Endothelial cell of umbilical vein (primary cell): ENCODE data around the gene CHRNA3. TPM values are rescaled to one million over a fixed set of nuclear protein-coding genes. Genes with fewer than 3 reads are reported as not detected.

Experiments
- BruUV-seq: library from RNA; stranded (reverse); fragments of 400-500 nt; replicated peaks from 2 replicates; lab custom pipeline; 2021; lab: Mats Ljungman, UMichigan
- CTCF ChIA-PET: fragments of 300-600, 350-600 bp; sonication (Branson Sonifier 250); formaldehyde crosslinking; loops from one replicate; lab custom pipeline; 2021; ENCODE audit warnings: antibody characterized with exemption, inconsistent platforms; lab: Charles Lee
- POLR2A ChIA-PET: fragments of 300-600, 350-600 bp; sonication (Branson Sonifier 250); formaldehyde crosslinking; loops from one replicate; lab custom pipeline; 2021; ENCODE audit warnings: antibody characterized with exemption, inconsistent platforms; lab: Charles Lee
- DNase-seq: peaks from one replicate; pipeline ENCODE4 v3.0.0-alpha.2; 2011; ENCODE audit warnings: low read depth, low spot score
- FAIRE-seq: peaks from 2 replicates; lab custom pipeline; 2011; peaks lifted over from hg19 to GRCh38; lab: Jason Lieb, UNC
- H2AFZ ChIP-seq: 2 replicates; pipeline ENCODE4 v1.6.0; 2012; ENCODE audit warnings: low read depth, low read length, control low read depth, inconsistent platforms
- H3K27ac ChIP-seq: 2 replicates; pipeline ENCODE4 v1.5.1; 2011; ENCODE audit warnings: low read depth, mild to moderate bottlenecking, control low read depth, low read length, moderate library complexity; ENCODE audit not compliant: insufficient read depth
- H3K27me3 ChIP-seq, 2 experiments: 2 replicates each; pipeline versions ENCODE4 v1.6.0 to v1.6.1; 2011; ENCODE audit warnings: low read length in 2 of 2, mixed read lengths in 1 of 2; ENCODE audit not compliant: control insufficient read depth in 2 of 2, insufficient read depth in 2 of 2
- H3K36me3 ChIP-seq, 2 experiments: 2 replicates in 1 of 2; 3 replicates in 1 of 2; pipeline ENCODE4 v1.5.1; 2011; ENCODE audit warnings: low read length in 2 of 2, mild to moderate bottlenecking in 1 of 2, moderate library complexity in 1 of 2; ENCODE audit not compliant: control insufficient read depth in 2 of 2, insufficient read depth in 2 of 2; ENCODE audit errors: extremely low read depth in 1 of 2
- H3K4me1 ChIP-seq: 3 replicates; pipeline ENCODE4 v1.5.1; 2011; ENCODE audit warnings: mild to moderate bottlenecking, low read length; ENCODE audit not compliant: control insufficient read depth, insufficient read depth; ENCODE audit errors: extremely low read depth
- H3K4me2 ChIP-seq: 2 replicates; pipeline ENCODE4 v1.6.1; 2011; ENCODE audit warnings: low read length, control low read depth, mixed read lengths; ENCODE audit not compliant: insufficient read depth
- H3K4me3 ChIP-seq, 3 experiments: fragments of 200-600 bp in 1 of 3; sonication (generic), shearing (Covaris generic) in 1 of 3; replicated peaks in 1 of 3; 2 replicates each; pipeline ENCODE4 v1.5.1; 2011 to 2016; ENCODE audit warnings: control low read depth in 3 of 3, low read length in 3 of 3, mild to moderate bottlenecking in 2 of 3, inconsistent platforms in 1 of 3, low read depth in 1 of 3, moderate library complexity in 1 of 3; ENCODE audit not compliant: insufficient read depth in 1 of 3
- H3K79me2 ChIP-seq: 2 replicates; pipeline ENCODE4 v1.6.0; 2012; ENCODE audit warnings: low read length, inconsistent platforms; ENCODE audit not compliant: control insufficient read depth, insufficient read depth
- H3K9ac ChIP-seq: replicated peaks from 2 replicates; pipeline ENCODE3; 2011; ENCODE audit warnings: low read length, control low read depth; ENCODE audit not compliant: insufficient read depth; ENCODE audit errors: extremely low read depth
- H3K9me1 ChIP-seq: replicated peaks from 3 replicates; pipeline ENCODE4 v1.6.0; 2011; ENCODE audit warnings: mild to moderate bottlenecking, low read length; ENCODE audit not compliant: control insufficient read depth, insufficient read depth; ENCODE audit errors: extremely low read depth
- H3K9me3 ChIP-seq: replicated peaks from 2 replicates; pipeline ENCODE4 v1.5.1; 2012; ENCODE audit warnings: low read length, inconsistent platforms; ENCODE audit not compliant: control insufficient read depth, insufficient read depth
- H4K20me1 ChIP-seq: replicated peaks from 2 replicates; pipeline ENCODE3; 2011; ENCODE audit warnings: mild to moderate bottlenecking, low read length; ENCODE audit not compliant: control insufficient read depth, insufficient read depth; ENCODE audit errors: extremely low read depth
- MAX ChIP-seq: IDR thresholded peaks from 2 replicates; pipeline ENCODE4 v1.6.1; 2011; ENCODE audit not compliant: insufficient read depth, insufficient read length
- dilution Hi-C: fragments of 300-500 bp; cut with MboI; formaldehyde crosslinking; loops from one replicate; pipeline ENCODE4 v1.15.0; 2019; ENCODE audit warnings: low sequenced_read_pairs; ENCODE audit not compliant: extremely low pct_ligation_motif_present
- intact Hi-C: fragments of 100-400 bp; cut with micrococcal nuclease; formaldehyde crosslinking; loops from one replicate; pipeline ENCODE4 v1.10.0; 2022
- polyA plus RNA-seq, 4 experiments: library from polyadenylated mRNA; depleted of rRNA in 3 of 4; stranded (reverse) in 3 of 4; unstranded in 1 of 4; fragments of >200 nt; gene quantifications; 2 replicates each; pipeline versions ENCODE4 v1.2.1 to v1.2.3, GENCODE V29; 2011 to 2012; ENCODE audit warnings: missing spikeins in 1 of 4
- total RNA-seq: library from RNA; stranded (reverse); gene quantifications from 2 replicates; pipeline ENCODE4 v1.2.3, GENCODE V29; 2021
- TF ChIP-seq, protein P1 (sequence below), 2 donors: IDR thresholded peaks; 1 replicate in 1 of 2; 2 replicates in 1 of 2; pipeline ENCODE4 v1.5.1; 2011; ENCODE audit warnings: low read length in 2 of 2, mild to moderate bottlenecking in 2 of 2, moderate library complexity in 2 of 2, control low read depth in 1 of 2, inconsistent platforms in 1 of 2, low read depth in 1 of 2; ENCODE audit not compliant: insufficient read depth in 1 of 2; ENCODE audit errors: extremely low read depth in 1 of 2

Gene CHRNA3
- total and polyA plus RNA-seq, 2 donors (not counting 3 experiments of a cell fraction or from before 2014, with no cell fraction given), result not detected

DNA sequence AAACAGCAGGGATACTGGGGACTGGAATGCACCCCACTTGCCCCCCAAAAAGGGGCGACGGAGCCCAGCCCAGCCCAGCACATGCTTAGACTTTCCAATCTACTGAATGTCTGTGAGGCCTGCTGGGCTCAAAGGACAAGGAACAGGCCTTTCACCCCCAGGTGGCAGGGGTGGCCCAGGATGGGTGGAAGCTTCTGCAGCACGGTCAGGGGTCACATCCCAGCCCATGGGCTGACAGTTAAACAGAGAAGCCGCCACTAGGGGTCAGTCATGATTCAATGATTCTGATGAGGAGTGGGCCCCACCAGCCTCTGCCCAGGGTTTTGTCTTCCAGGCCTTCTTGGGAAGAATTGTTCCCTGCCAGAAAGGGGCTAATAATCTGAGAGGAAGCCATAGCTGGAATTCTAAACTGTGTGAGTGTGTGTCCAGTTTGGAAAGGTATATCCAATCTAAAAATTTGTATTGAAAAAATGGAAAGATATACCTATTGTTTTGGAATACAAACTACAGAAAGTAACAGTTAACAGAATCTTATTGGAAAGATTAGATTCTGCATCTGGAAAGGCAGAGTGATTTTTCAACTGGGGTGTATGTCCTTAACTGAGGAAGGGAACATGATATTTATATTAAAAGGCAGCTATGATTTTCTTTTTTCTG, 18.0 kb upstream of the CHRNA3 start:
- dilution Hi-C loops, result no loop called here
- BruUV-seq, result no TSS peak
- Histone ChIP-seq H3K9me1 (no peaks in the 10 kb centered on the region), H3K4me3 (no peak overlapping the region), H3K36me3 (no peaks in the 10 kb centered on the region), H3K27me3 (peaks cover 0 to 5% of the 10 kb centered on the region in 2 experiments), H2AFZ (no peak overlapping the region), H3K4me2 (no peak overlapping the region), H3K9me3 (no peaks in the 10 kb centered on the region), H3K27ac (no peak overlapping the region), H3K79me2 (no peaks in the 10 kb centered on the region), H4K20me1 (no peaks in the 10 kb centered on the region), H3K9ac (no peak overlapping the region), H3K4me1 (peaks cover 2% of the 10 kb centered on the region)
- ChIA-PET CTCF (interaction anchor here (0.7 to 3.1 kb wide), 16 partner anchors 8 to 546 kb away, joined by 3 to 29 read pairs (median 4); partner anchors contain the start of gene CHRNA3), POLR2A (no interaction called here)
- intact Hi-C loops, result loop anchor here (1.0 kb wide), 2 partner anchors 71 to 113 kb away; no protein-coding TSS in a partner anchor
- TF ChIP-seq MAX, result no peak
- TF ChIP-seq, protein P1, sequence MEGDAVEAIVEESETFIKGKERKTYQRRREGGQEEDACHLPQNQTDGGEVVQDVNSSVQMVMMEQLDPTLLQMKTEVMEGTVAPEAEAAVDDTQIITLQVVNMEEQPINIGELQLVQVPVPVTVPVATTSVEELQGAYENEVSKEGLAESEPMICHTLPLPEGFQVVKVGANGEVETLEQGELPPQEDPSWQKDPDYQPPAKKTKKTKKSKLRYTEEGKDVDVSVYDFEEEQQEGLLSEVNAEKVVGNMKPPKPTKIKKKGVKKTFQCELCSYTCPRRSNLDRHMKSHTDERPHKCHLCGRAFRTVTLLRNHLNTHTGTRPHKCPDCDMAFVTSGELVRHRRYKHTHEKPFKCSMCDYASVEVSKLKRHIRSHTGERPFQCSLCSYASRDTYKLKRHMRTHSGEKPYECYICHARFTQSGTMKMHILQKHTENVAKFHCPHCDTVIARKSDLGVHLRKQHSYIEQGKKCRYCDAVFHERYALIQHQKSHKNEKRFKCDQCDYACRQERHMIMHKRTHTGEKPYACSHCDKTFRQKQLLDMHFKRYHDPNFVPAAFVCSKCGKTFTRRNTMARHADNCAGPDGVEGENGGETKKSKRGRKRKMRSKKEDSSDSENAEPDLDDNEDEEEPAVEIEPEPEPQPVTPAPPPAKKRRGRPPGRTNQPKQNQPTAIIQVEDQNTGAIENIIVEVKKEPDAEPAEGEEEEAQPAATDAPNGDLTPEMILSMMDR (IDR thresholded peaks at IDR 0.05; ENCODE audit: extremely low read depth in 1 of 2, insufficient read depth in 1 of 2, low read depth in 1 of 2, low read length in 2 of 2), result peak; percentile 60 to 69
- DNase-seq (peak; percentile 35), FAIRE-seq (peak; percentile 77)
